Osteocyte (in vitro differentiated cells): Measurements from ENCODE around the gene GRIN2B. TPM values are rescaled to one million over a fixed set of nuclear protein-coding genes. Genes with fewer than 3 reads are reported as not detected.
A peak's percentile ranks its signal among the peaks of the same experiment; 100 is the strongest.

Experiments used
- DNase-seq: peaks from one replicate; pipeline ENCODE4 v3.0.0; 2021; ENCODE audit warnings: mixed read lengths; ENCODE audit not compliant: unreplicated experiment; ENCODE audit errors: extremely low spot score
- H3K27ac Mint-ChIP-seq: one replicate; pipeline ENCODE4 v1.8.0; 2021; ENCODE audit warnings: mild to moderate bottlenecking, mixed read lengths; ENCODE audit not compliant: unreplicated experiment
- H3K27me3 Mint-ChIP-seq: one replicate; pipeline ENCODE4 v1.8.0; 2021; ENCODE audit warnings: mixed read lengths; ENCODE audit not compliant: unreplicated experiment
- H3K36me3 Mint-ChIP-seq: one replicate; pipeline ENCODE4 v1.8.0; 2021; ENCODE audit warnings: mixed read lengths; ENCODE audit not compliant: unreplicated experiment
- H3K4me1 Mint-ChIP-seq: one replicate; pipeline ENCODE4 v1.8.0; 2021; ENCODE audit warnings: mixed read lengths; ENCODE audit not compliant: unreplicated experiment
- H3K4me3 Mint-ChIP-seq: one replicate; pipeline ENCODE4 v1.8.0; 2021; ENCODE audit warnings: mild to moderate bottlenecking, moderate library complexity, mixed read lengths; ENCODE audit not compliant: unreplicated experiment
- H3K9me3 Mint-ChIP-seq: one replicate; pipeline ENCODE4 v1.8.0; 2021; ENCODE audit warnings: mixed read lengths; ENCODE audit not compliant: unreplicated experiment
- total RNA-seq: library from RNA; stranded (reverse); gene quantifications from 2 replicates; pipeline ENCODE4 v1.2.1, GENCODE V29; 2021
- TF ChIP-seq, protein P1 (sequence below): fragments of 200-600 bp; sonication (generic); IDR thresholded peaks from 2 replicates; pipeline ENCODE4 v1.5.0; 2021; ENCODE audit warnings: antibody characterized with exemption, mild to moderate bottlenecking, moderate library complexity

Gene GRIN2B
- total RNA-seq, 1 donor from 2014 or later = not detected

DNA sequence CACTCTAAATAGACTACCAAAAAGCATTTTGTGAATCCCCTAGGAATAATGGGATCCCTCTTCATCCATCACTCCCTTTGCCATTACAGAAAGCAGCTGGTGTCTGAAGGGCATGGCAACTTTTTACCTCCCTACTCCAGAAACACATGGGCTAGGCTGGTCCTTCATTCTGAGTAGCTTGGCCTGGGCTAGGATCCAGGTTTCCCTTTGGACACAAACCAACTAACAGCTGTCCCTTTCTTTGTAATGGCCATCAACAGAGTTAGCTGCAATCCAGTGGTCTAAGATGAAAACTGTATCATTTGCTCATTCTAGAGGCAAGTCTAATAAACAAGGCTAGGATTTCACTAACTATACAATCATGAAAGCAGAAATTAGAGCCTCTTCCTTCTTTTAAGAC, 7.4 kb downstream of the GRIN2B start:
- TF ChIP-seq, protein P1, sequence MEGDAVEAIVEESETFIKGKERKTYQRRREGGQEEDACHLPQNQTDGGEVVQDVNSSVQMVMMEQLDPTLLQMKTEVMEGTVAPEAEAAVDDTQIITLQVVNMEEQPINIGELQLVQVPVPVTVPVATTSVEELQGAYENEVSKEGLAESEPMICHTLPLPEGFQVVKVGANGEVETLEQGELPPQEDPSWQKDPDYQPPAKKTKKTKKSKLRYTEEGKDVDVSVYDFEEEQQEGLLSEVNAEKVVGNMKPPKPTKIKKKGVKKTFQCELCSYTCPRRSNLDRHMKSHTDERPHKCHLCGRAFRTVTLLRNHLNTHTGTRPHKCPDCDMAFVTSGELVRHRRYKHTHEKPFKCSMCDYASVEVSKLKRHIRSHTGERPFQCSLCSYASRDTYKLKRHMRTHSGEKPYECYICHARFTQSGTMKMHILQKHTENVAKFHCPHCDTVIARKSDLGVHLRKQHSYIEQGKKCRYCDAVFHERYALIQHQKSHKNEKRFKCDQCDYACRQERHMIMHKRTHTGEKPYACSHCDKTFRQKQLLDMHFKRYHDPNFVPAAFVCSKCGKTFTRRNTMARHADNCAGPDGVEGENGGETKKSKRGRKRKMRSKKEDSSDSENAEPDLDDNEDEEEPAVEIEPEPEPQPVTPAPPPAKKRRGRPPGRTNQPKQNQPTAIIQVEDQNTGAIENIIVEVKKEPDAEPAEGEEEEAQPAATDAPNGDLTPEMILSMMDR = no peak
- H3K4me1 Mint-ChIP-seq = no peaks in the 10 kb centered on the region
- no peak overlapping the region for H3K4me3 Mint-ChIP-seq
- H3K27me3 Mint-ChIP-seq = peaks cover 8% of the 10 kb centered on the region
- no peak for DNase-seq
- H3K9me3 Mint-ChIP-seq = no peaks in the 10 kb centered on the region
- H3K36me3 Mint-ChIP-seq = no peaks in the 10 kb centered on the region
- no peak overlapping the region for H3K27ac Mint-ChIP-seq

DNA sequence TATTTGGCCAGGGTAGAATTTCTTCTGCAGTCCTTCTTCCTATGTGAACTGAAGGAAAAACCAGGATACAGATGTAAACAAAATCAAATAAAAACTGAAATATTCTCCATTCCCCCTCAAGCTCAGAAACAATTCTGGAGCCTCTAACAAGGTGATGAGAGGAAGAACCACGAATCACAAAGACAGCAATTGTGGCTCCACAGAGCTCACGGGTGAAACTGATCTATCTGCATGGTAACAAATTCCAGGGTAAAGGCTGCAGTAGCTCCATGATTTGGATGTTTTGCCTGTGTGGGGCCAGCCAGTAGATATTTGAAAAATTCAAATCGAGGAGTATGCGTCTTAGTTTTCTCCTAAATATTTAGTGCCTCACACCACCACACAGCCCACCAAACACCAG, 10.6 kb downstream of the GRIN2B start:
- Mint-ChIP-seq H3K27me3 (peaks cover 3% of the 10 kb centered on the region), H3K4me3 (no peak overlapping the region), H3K27ac (no peak overlapping the region), H3K9me3 (no peaks in the 10 kb centered on the region), H3K36me3 (no peaks in the 10 kb centered on the region), H3K4me1 (no peaks in the 10 kb centered on the region)
- TF ChIP-seq, protein P1 = no peak
- no peak for DNase-seq

DNA sequence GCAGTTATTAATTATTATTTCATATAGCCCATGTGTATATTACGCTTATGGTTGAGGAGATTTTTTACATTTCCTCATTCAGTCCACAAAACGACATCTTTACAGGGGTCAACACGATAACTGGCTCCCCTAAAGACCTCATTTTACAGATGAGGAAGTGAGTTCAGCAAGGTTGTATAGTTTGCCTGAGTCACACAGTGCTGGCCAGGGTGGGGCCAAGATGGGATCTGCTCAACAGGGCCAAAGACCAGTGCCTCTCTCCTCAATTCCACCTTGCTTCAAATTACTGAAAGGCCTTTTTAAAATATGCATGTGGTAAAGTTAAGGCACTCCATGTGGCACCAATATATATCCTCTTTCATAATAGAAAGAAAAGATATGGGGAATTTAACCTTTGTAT, 13.1 kb downstream of the GRIN2B start:
- H3K36me3 Mint-ChIP-seq = no peaks in the 10 kb centered on the region
- H3K27ac Mint-ChIP-seq = no peak overlapping the region
- TF ChIP-seq, protein P1 = no peak
- no peak overlapping the region for H3K4me3 Mint-ChIP-seq
- no peaks in the 10 kb centered on the region for H3K9me3 Mint-ChIP-seq
- H3K27me3 Mint-ChIP-seq = peaks cover 3% of the 10 kb centered on the region
- no peaks in the 10 kb centered on the region for H3K4me1 Mint-ChIP-seq
- DNase-seq = no peak

DNA sequence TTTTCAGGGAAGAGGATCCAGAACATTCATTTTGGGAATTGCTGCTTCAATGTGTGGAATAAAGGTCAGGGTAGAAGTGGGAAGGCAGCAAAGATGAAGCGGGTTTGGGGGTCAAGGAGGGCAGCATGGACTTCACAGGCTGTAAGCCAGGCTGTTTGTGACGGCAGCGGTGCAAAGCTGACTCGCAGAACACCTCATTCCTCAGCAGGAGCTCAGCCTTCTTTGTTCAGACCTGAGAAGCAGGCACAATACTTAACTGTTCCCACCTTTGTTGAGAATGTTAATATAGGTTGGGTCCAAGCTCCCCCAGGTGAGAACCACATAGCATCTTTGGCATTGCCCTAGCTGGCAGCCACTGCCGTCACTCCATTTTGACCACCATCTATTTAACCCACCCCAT, 16.7 kb downstream of the GRIN2B start:
- Mint-ChIP-seq H3K36me3 (no peaks in the 10 kb centered on the region), H3K27me3 (peaks cover 3% of the 10 kb centered on the region), H3K4me3 (no peak overlapping the region), H3K4me1 (no peaks in the 10 kb centered on the region), H3K9me3 (no peaks in the 10 kb centered on the region), H3K27ac (no peak overlapping the region)
- TF ChIP-seq, protein P1 = no peak
- DNase-seq = no peak

DNA sequence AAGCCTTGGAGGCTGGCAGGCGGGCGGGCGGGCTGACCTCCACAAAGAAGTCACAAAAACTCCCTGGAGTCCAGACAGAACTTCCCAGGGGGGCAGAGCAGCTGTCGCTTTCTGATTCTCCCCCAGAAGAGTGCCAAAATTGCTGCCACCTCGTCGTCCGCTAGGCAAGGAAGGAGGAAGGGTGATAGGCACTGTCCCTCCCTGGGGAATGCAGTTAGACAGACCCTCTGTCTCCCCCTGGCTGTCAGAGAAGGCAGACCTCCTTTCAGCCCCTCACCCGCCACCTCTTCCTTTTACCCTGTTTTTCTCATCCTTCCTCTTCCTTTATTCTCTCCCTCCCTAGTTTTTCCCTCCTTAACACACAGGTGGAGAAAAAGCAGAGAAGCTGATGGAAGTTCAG, 18.7 kb downstream of the GRIN2B start:
- DNase-seq = no peak
- Mint-ChIP-seq H3K9me3 (no peaks in the 10 kb centered on the region), H3K27me3 (peaks cover 3% of the 10 kb centered on the region), H3K4me3 (no peak overlapping the region), H3K4me1 (no peaks in the 10 kb centered on the region), H3K27ac (no peak overlapping the region), H3K36me3 (no peaks in the 10 kb centered on the region)
- TF ChIP-seq, protein P1 = peak; percentile 20
